ENCODE measurements around the gene EXOC6. TPM values are rescaled to one million over a fixed set of nuclear protein-coding genes. Genes with fewer than 3 reads are reported as not detected.

Gene EXOC6
- total RNA-seq, 1 donor from 2014 or later: 25.6 TPM

DNA sequence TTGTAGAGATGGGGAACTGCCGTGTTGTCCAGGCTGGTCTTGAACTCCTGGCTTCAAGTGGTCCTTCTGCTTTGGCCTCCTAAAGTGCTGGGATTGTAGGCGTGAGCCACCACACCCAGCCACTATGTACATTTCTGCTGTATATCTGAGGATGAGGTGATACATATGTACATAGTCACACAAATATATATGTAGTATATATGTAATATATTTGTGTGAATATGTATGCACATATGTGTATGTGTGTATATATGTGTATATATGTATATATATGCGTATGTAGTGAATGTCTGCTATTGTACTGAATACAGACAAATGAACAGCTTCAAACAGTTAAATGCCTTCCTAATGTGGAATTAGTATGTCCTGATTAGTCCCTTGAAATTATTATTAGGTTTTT is 70.3 kb downstream of the EXOC6 start:
- H4K20me1 ChIP-seq (ENCODE audit: low read depth): peaks cover 2% of the 10 kb centered on the region
- H3K4me2 ChIP-seq: no peak overlapping the region
- no peaks in the 10 kb centered on the region for H3K79me2 ChIP-seq (ENCODE audit: low read depth)
- H3K4me1 ChIP-seq: peaks cover 12% of the 10 kb centered on the region
- Mint-ChIP-seq H3K4me1 (peaks cover 21% of the 10 kb centered on the region), H3K9me3 (peaks cover 7% of the 10 kb centered on the region), H3K27me3 (ENCODE audit: insufficient read depth, low read depth) (peaks cover 2% of the 10 kb centered on the region), H3K36me3 (peaks cover 20% of the 10 kb centered on the region), H3K4me3 (no peak overlapping the region), H3K27ac (no peak overlapping the region)
- no peaks in the 10 kb centered on the region for H3K27me3 ChIP-seq
- H3F3A ChIP-seq (ENCODE audit: low read depth): peaks cover 11% of the 10 kb centered on the region
- H3K27ac ChIP-seq: no peak overlapping the region
- H3K36me3 ChIP-seq: peaks cover 9% of the 10 kb centered on the region
- H3K9ac ChIP-seq: no peak overlapping the region
- no peaks in the 10 kb centered on the region for H3K9me3 ChIP-seq (ENCODE audit: low read depth)
- TF ChIP-seq, protein P1, sequence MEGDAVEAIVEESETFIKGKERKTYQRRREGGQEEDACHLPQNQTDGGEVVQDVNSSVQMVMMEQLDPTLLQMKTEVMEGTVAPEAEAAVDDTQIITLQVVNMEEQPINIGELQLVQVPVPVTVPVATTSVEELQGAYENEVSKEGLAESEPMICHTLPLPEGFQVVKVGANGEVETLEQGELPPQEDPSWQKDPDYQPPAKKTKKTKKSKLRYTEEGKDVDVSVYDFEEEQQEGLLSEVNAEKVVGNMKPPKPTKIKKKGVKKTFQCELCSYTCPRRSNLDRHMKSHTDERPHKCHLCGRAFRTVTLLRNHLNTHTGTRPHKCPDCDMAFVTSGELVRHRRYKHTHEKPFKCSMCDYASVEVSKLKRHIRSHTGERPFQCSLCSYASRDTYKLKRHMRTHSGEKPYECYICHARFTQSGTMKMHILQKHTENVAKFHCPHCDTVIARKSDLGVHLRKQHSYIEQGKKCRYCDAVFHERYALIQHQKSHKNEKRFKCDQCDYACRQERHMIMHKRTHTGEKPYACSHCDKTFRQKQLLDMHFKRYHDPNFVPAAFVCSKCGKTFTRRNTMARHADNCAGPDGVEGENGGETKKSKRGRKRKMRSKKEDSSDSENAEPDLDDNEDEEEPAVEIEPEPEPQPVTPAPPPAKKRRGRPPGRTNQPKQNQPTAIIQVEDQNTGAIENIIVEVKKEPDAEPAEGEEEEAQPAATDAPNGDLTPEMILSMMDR (IDR thresholded peaks at IDR 0.05): no peak
- TF ChIP-seq EZH2phosphoT487 (IDR thresholded peaks at IDR 0.05) (no peak), EZH2 (IDR thresholded peaks at IDR 0.05) (no peak)
- no peak for DNase-seq (ENCODE audit: low spot score)
- H3K4me3 ChIP-seq: no peak overlapping the region
- H2AFZ ChIP-seq (replicated peaks): no peak overlapping the region

DNA sequence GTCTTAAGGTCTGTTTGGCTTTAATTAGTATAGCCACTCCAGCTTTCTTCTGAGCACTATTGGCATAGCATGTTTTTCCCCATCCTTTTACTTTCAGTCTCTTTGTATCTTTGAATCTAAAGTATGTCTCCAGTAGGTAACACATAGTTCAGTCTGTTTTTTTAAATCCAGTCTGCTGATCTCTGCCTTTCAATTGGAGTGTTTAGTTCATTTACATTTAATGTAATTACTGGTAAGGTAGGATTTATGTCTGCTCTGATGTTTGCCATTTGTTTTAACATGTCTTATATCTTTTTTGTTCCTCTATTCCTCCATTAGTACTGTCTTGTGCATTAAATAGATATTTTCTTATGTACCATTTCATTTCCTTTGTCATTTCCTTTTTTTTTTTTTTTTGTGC is 72.5 kb downstream of the EXOC6 start:
- H3K27ac ChIP-seq: no peak overlapping the region
- no peak for TF ChIP-seq EZH2 (IDR thresholded peaks at IDR 0.05)
- no peak for TF ChIP-seq EZH2phosphoT487 (IDR thresholded peaks at IDR 0.05)
- TF ChIP-seq, protein P1 (IDR thresholded peaks at IDR 0.05): no peak
- Mint-ChIP-seq H3K27me3 (ENCODE audit: insufficient read depth, low read depth) (peaks cover 5% of the 10 kb centered on the region), H3K9me3 (peaks cover 7% of the 10 kb centered on the region), H3K4me3 (no peak overlapping the region), H3K4me1 (peaks cover 5% of the 10 kb centered on the region), H3K27ac (no peak overlapping the region), H3K36me3 (peaks cover 20% of the 10 kb centered on the region)
- H4K20me1 ChIP-seq (ENCODE audit: low read depth): no peaks in the 10 kb centered on the region
- H3K27me3 ChIP-seq: no peaks in the 10 kb centered on the region
- H3K36me3 ChIP-seq: peaks cover 9% of the 10 kb centered on the region
- H3K4me3 ChIP-seq: no peak overlapping the region
- no peak for DNase-seq (ENCODE audit: low spot score)
- no peaks in the 10 kb centered on the region for H3F3A ChIP-seq (ENCODE audit: low read depth)
- H3K9me3 ChIP-seq (ENCODE audit: low read depth): no peaks in the 10 kb centered on the region
- H3K9ac ChIP-seq: no peak overlapping the region
- no peaks in the 10 kb centered on the region for H3K79me2 ChIP-seq (ENCODE audit: low read depth)
- no peaks in the 10 kb centered on the region for H3K4me1 ChIP-seq
- H3K4me2 ChIP-seq: no peak overlapping the region
- no peak overlapping the region for H2AFZ ChIP-seq (replicated peaks)

DNA sequence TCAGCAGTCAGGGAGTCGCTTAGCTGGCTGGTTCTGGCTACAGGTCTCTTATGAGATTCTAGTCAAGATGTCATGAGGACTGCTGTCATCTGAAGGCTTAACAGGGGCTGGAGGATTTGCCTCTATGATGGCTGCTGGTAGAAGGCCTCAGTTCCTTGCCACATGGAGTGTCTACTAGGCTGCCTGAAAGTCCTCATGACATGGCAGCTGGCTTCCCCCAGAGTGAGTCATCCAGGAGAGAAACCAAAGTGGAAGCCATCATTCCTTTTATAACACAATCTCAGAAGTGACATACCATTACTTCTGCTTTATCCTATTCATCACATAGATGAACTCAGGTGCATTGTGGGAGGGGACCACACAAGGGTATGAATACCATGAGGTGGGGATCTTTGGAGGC is 75.1 kb downstream of the EXOC6 start:
- H3K4me1 Mint-ChIP-seq: no peaks in the 10 kb centered on the region
- Histone ChIP-seq H3K79me2 (ENCODE audit: low read depth) (no peaks in the 10 kb centered on the region), H3F3A (ENCODE audit: low read depth) (no peaks in the 10 kb centered on the region), H3K36me3 (peaks cover 9% of the 10 kb centered on the region), H4K20me1 (ENCODE audit: low read depth) (no peaks in the 10 kb centered on the region), H3K27me3 (no peaks in the 10 kb centered on the region), H3K27ac (no peak overlapping the region), H3K4me1 (no peaks in the 10 kb centered on the region), H3K4me2 (no peak overlapping the region), H2AFZ (replicated peaks) (no peak overlapping the region), H3K4me3 (no peak overlapping the region), H3K9me3 (ENCODE audit: low read depth) (no peaks in the 10 kb centered on the region), H3K9ac (no peak overlapping the region)
- H3K4me3 Mint-ChIP-seq: no peak overlapping the region
- peaks cover 5% of the 10 kb centered on the region for H3K27me3 Mint-ChIP-seq (ENCODE audit: insufficient read depth, low read depth)
- DNase-seq (ENCODE audit: low spot score): no peak
- peaks cover 22% of the 10 kb centered on the region for H3K36me3 Mint-ChIP-seq
- no peak for TF ChIP-seq EZH2phosphoT487 (IDR thresholded peaks at IDR 0.05)
- no peak for TF ChIP-seq EZH2 (IDR thresholded peaks at IDR 0.05)
- TF ChIP-seq, protein P1 (IDR thresholded peaks at IDR 0.05): no peak
- H3K9me3 Mint-ChIP-seq: peaks cover 7% of the 10 kb centered on the region
- H3K27ac Mint-ChIP-seq: no peak overlapping the region
